GM12891 (cell line): ENCODE measurements around the gene IFIT1.
A peak's percentile ranks its signal among the peaks of the same experiment; 100 is the strongest.

ENCODE experiments used
- DNase-seq: peaks from one replicate; pipeline ENCODE4 v3.0.0; 2011; ENCODE audit warnings: low spot score; ENCODE audit not compliant: insufficient read length
- FAIRE-seq: peaks from 2 replicates; lab custom pipeline; 2011; peaks lifted over from hg19 to GRCh38; lab: Jason Lieb, UNC
- PAX5 ChIP-seq: IDR thresholded peaks from 2 replicates; pipeline ENCODE4 v1.6.1; 2011; ENCODE audit warnings: low read length, moderate library complexity, mild to moderate bottlenecking; ENCODE audit not compliant: insufficient read depth, severe bottlenecking
- POLR2A ChIP-seq: IDR thresholded peaks from 2 replicates; pipeline ENCODE4 v1.6.1; 2011; ENCODE audit warnings: low read depth, low read length, control low read depth
- POLR2AphosphoS5 ChIP-seq: IDR thresholded peaks from 2 replicates; pipeline ENCODE4 v1.6.1; 2011; ENCODE audit warnings: low read depth, low read length, control low read depth
- POU2F2 ChIP-seq: IDR thresholded peaks from 2 replicates; pipeline ENCODE4 v1.6.1; 2011; ENCODE audit warnings: low read depth, mild to moderate bottlenecking, control low read depth, low read length, moderate library complexity
- SPI1 ChIP-seq: IDR thresholded peaks from 2 replicates; pipeline ENCODE4 v1.6.1; 2011; ENCODE audit warnings: low read depth, low read length, control low read depth
- TAF1 ChIP-seq: IDR thresholded peaks from 2 replicates; pipeline ENCODE4 v1.6.1; 2011; ENCODE audit warnings: low read depth, low read length, control low read depth

Gene IFIT1

DNA sequence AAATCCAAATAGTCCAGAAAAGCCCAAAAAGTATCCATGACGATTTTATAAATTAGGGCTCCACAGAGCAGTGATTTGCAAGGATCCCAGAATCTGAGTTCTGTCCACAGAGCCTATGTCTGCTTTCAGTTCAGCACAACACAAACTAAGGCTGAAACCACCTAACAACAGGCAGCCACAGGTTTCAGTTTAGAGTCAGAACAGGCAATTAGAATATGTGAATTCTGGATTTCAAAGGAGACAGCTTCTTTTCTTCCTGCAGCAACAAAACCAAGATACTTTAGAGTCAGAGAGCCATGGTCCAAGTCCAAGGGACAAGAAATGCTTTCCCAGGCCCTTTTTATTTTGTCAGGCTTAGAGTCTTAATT, 41.0 kb upstream of the IFIT1 start:
- DNase-seq (no peak), FAIRE-seq (peak; percentile 90)
- 0 out of 2 replicates have a peak, but pooled peaks have one; percentile 5 for TF ChIP-seq SPI1
- TF ChIP-seq POLR2AphosphoS5: no peak
- TF ChIP-seq POU2F2: peak; percentile 60; the same call in 1 of the 2 replicates
- TF ChIP-seq TAF1: no peak

GRCh38 chr10:89351780-89352597, 40.4 kb upstream of the IFIT1 start:
- FAIRE-seq (peak; percentile 60), DNase-seq (no peak)
- TF ChIP-seq POU2F2 (peak; percentile 82; the same call in 1 of the 2 replicates), POLR2A (no peak), SPI1 (no peak), PAX5 (no peak), POLR2AphosphoS5 (no peak), TAF1 (no peak)

DNA sequence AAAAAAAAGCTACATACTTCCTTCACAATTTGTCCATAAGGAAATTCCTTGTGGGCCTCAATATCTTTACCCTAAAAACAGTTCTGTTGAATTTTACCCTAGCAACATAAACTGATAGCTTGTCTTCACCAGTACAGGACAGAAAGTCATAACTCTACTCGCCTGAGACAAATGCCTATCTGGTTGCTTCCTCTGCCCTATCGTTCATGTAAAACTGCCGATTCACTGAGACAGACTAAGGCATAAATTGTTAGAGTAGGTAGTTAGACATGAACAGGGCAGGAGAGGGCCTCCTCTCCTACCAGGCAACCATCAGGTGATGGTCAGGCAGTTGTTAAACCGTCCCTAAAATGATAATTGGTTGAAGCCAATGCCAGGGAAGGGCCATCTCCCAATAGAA, 39.6 kb upstream of the IFIT1 start:
- DNase-seq (no peak), FAIRE-seq (no peak)
- TF ChIP-seq POLR2AphosphoS5: no peak
- no peak for TF ChIP-seq SPI1
- no peak for TF ChIP-seq TAF1
- no peak for TF ChIP-seq POLR2A
- TF ChIP-seq POU2F2: no peak
- TF ChIP-seq PAX5: no peak

DNA sequence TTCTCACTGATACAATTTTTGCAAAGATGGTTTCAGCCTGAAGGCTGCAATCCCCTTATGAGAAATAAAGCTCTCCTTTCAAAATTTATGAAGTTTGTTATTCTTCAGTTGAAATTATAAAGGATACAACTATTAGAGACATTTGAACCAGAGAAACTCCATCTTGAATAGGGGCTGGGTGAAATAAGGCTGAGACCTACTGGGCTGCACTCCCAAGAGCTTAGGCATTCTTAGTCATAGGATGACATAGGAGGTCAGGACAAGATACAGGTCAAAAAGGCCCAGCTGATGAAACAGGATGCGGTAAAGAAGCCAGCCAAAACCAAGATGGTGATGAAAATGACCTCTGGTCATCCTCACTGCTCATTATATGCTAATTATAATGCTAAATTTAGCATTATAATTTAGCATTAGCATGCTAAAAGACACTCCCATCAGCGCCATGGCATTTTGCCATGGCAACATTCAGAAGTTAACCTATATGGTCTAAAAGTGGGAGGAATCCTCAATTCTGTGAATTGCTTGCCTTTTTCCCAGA, 37.0 kb upstream of the IFIT1 start:
- DNase-seq: no peak
- TF ChIP-seq SPI1: no peak
- TF ChIP-seq POU2F2: no peak
- no peak for TF ChIP-seq POLR2A
- TF ChIP-seq TAF1: no peak
- no peak for TF ChIP-seq PAX5
- no peak for TF ChIP-seq POLR2AphosphoS5
- FAIRE-seq: no peak

DNA sequence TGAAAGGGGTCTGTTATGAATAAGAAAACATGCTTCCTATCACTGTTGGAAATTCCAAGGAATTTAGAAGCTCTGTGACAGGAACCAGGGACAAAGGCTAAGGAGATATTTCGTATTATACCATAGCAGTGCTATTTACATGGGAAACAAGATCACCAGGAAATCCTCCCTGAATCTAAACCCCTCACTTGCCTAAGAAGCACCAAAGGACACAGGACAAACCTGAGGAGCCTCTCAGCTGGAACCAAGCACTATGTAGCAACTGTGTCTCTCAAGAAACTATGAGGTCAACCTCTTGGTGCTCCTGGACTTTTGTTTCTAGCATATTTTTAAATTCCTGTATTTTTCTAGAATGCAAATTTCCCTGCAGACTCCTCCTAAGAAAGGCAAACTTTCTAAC, 35.3 kb upstream of the IFIT1 start:
- DNase-seq: no peak
- FAIRE-seq: no peak
- TF ChIP-seq POLR2A: no peak
- no peak for TF ChIP-seq POU2F2
- TF ChIP-seq PAX5: no peak
- TF ChIP-seq POLR2AphosphoS5: no peak
- no peak for TF ChIP-seq TAF1
- no peak for TF ChIP-seq SPI1

- FAIRE-seq (no peak), DNase-seq (no peak)
- TF ChIP-seq SPI1: no peak
- TF ChIP-seq POLR2A: no peak
- TF ChIP-seq POLR2AphosphoS5: no peak
- no peak for TF ChIP-seq TAF1
- TF ChIP-seq POU2F2: no peak
- no peak for TF ChIP-seq PAX5
Measured at GRCh38 chr10:89357975-89358374, 34.4 kb upstream of the IFIT1 start.

GRCh38 chr10:89360157-89360556, 32.3 kb upstream of the IFIT1 start:
- DNase-seq (no peak), FAIRE-seq (no peak)
- no peak for TF ChIP-seq TAF1
- TF ChIP-seq POLR2AphosphoS5: no peak
- TF ChIP-seq PAX5: no peak
- TF ChIP-seq POLR2A: no peak
- no peak for TF ChIP-seq POU2F2
- TF ChIP-seq SPI1: no peak

DNA sequence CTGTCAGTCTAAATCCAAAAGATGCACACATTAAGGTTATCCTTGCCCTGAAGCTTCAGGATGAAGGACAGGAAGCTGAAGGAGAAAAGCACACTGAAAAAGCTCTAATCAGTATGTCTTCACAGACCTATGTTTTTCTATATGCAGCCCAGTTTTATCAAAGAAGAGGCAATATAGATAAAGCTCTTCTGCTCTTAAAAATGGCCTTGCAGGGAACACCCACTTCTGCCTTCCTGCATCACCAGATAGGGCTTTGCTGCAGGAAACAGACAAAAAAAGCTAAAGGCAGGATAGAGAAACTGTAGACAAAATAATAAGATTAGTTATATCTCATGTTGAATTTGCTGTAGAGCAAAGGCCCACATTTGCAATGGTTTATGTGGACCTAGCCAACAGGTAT, 29.5 kb upstream of the IFIT1 start:
- DNase-seq (no peak), FAIRE-seq (no peak)
- TF ChIP-seq SPI1 (no peak), POU2F2 (no peak), PAX5 (no peak), POLR2AphosphoS5 (no peak), TAF1 (no peak), POLR2A (no peak)

DNA sequence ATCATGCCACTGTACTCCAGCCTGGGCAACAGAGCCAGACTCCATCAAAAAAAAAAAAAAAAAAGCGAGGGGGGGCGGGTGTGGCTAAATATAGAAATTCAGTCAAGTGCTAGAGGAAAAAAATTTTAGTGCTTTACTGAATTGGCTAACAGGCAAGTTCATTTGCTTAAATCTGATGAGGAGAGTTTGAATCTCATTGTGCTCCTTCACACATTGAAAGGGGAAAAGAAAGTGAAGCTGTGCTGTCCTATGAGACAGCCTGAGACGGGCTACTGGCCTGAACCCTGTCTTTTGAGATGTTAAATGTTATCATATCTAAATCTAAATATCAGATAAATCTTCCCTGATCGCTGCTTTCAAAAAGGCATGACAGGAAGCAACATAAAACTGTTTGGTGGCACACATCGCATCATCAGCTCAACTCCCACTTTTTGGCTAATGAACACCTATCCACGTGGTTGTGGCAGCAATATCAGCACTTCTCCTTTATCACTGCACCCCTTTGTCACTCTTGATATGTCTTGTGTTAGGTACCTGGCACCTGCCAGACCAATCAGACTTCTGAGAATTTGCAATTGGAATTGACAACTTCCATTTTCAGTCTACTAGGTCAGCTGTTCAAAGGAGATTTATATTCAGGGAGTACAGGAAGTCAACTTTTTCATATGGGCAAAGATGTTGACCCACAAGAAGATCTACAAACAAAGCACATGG, 28.5 kb upstream of the IFIT1 start:
- TF ChIP-seq SPI1: peak; percentile 70
- no peak for TF ChIP-seq POLR2A
- peak; percentile 76 for FAIRE-seq

More for the DNA sequence above, 28.5 kb upstream of the IFIT1 start:
- no peak for DNase-seq
